Fibroblast of lung (primary cell): Measurements from ENCODE around the gene OGDHL. TPM values are rescaled to one million over a fixed set of nuclear protein-coding genes. Genes with fewer than 3 reads are reported as not detected.

Experiments used
- DNase-seq, 2 donors: peaks; one replicate each; pipeline versions ENCODE4 v3.0.0 to v3.0.0-alpha.2; 2010; ENCODE audit warnings: low read depth in 2 of 2
- H2AFZ ChIP-seq: 2 replicates; pipeline ENCODE4 v1.5.1; 2012; ENCODE audit warnings: low read length, control low read depth, inconsistent platforms
- H3K27ac ChIP-seq: 2 replicates; pipeline ENCODE4 v1.5.1; 2011; ENCODE audit warnings: low read length, control low read depth; ENCODE audit not compliant: insufficient read depth
- H3K27me3 ChIP-seq: 2 replicates; pipeline ENCODE4 v1.5.1; 2011; ENCODE audit warnings: mild to moderate bottlenecking, low read length; ENCODE audit not compliant: control insufficient read depth, insufficient read depth
- H3K36me3 ChIP-seq: 2 replicates; pipeline ENCODE4 v1.5.1; 2011; ENCODE audit warnings: low read length; ENCODE audit not compliant: control insufficient read depth, insufficient read depth
- H3K4me1 ChIP-seq: 2 replicates; pipeline ENCODE4 v1.5.1; 2011; ENCODE audit warnings: low read length; ENCODE audit not compliant: control insufficient read depth, insufficient read depth; ENCODE audit errors: extremely low read depth
- H3K4me2 ChIP-seq: 2 replicates; pipeline ENCODE4 v1.5.1; 2011; ENCODE audit warnings: low read length, control low read depth; ENCODE audit not compliant: insufficient read depth; ENCODE audit errors: extremely low read depth
- H3K4me3 ChIP-seq, 4 experiments: fragments of 200-600 bp in 1 of 4; sonication (generic) in 1 of 4; replicated peaks in 1 of 4; 2 replicates each; pipeline ENCODE4 v1.5.1; 2011 to 2016; ENCODE audit warnings: low read length in 4 of 4, low read depth in 3 of 4, mild to moderate bottlenecking in 3 of 4, control low read depth in 2 of 4, inconsistent platforms in 1 of 4, mixed read lengths in 1 of 4; ENCODE audit not compliant: insufficient read depth in 1 of 4; ENCODE audit errors: control extremely low read depth in 1 of 4
- H3K79me2 ChIP-seq: 2 replicates; pipeline ENCODE4 v1.5.1; 2012; ENCODE audit warnings: mild to moderate bottlenecking, low read length, inconsistent platforms; ENCODE audit not compliant: control insufficient read depth, insufficient read depth
- H3K9ac ChIP-seq: 2 replicates; pipeline ENCODE4 v1.5.1; 2011; ENCODE audit warnings: mild to moderate bottlenecking, low read length, control low read depth; ENCODE audit not compliant: insufficient read depth
- H3K9me3 ChIP-seq: 2 replicates; pipeline ENCODE4 v1.5.1; 2012; ENCODE audit warnings: low read depth, low read length; ENCODE audit not compliant: control insufficient read depth, insufficient read depth
- H4K20me1 ChIP-seq: 2 replicates; pipeline ENCODE4 v1.5.1; 2011; ENCODE audit warnings: low read length; ENCODE audit not compliant: control insufficient read depth, insufficient read depth; ENCODE audit errors: extremely low read depth
- EZH2 ChIP-seq: IDR thresholded peaks from 2 replicates; pipeline ENCODE4 v1.5.1; 2012; ENCODE audit warnings: low read length, control low read depth, mild to moderate bottlenecking; ENCODE audit errors: missing control alignments
- polyA plus RNA-seq, 2 donors: library from polyadenylated mRNA; depleted of rRNA in 1 of 2; stranded (reverse) in 1 of 2; unstranded in 1 of 2; fragments of >200 nt; gene quantifications; 2 replicates each; pipeline ENCODE4 v1.2.1, GENCODE V29; 2011 to 2012; ENCODE audit warnings: missing spikeins in 1 of 2
- total RNA-seq: library from RNA; depleted of rRNA; stranded (reverse); fragments of >200 nt; gene quantifications from 2 replicates; pipeline ENCODE4 v1.2.1, GENCODE V29; 2014
- TF ChIP-seq, protein P1 (sequence below), 2 donors: IDR thresholded peaks in 1 of 2; conservative IDR thresholded peaks in 1 of 2; 1 replicate in 1 of 2; 2 replicates in 1 of 2; pipeline ENCODE4 v1.5.1; 2011 to 2012; ENCODE audit warnings: low read length in 2 of 2, control low read depth in 1 of 2, inconsistent platforms in 1 of 2, low read depth in 1 of 2, mild to moderate bottlenecking in 1 of 2

Gene OGDHL
- total and polyA plus RNA-seq, 2 donors (not counting 1 experiment from before 2014, with no cell fraction given): under 0.01 to 0.06 TPM

- H2AFZ ChIP-seq: no peak overlapping the region
- H3K4me1 ChIP-seq: no peaks in the 10 kb centered on the region
Observed at GRCh38 chr10:49752584-49752983, 9.5 kb downstream of the OGDHL start.

DNA sequence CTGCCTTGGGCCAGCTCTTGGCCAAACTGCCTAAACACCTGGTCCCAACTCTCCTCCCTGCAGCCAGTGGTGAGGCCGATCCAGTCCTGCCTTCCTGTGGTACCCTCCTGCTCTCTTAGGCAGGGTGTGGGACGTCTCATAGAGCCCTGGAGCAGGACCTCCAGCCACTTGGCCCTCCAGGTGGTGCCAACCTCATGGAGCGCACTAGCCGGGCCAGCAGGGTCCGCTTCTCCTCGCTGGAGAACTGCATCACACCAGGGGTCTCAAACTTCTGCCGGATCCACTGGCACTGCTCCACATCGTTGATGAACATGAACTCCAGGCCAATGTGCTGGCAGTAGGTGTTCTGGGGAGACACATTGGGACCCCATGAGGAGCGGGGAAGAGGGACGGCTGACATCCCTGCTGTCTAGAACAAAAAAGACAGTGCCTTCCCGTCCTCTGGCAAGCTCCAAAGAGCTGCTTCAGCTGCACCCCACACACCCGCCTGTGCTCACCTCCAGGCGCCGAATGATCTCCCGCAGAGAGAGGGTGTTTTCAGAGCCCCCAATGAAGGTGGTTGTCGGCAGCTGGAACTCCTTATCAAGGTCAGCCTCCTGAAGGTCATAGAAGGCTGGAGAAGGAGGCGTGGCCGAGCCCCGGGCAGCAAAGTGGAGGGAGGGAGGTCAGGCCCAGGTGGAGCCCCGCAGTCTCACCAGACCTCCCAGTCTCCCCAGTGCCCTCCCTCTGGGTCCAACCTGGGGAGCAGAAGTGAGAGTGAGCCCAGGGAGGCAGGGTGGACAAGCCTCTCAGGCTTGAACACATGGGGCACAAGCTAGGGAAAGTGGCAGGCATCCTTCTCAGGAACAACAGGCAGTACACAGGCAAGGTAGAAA lies 10.2 kb downstream of the OGDHL start:
- Histone ChIP-seq H3K79me2 (no peaks in the 10 kb centered on the region), H3K4me3 (no peak overlapping the region), H3K27me3 (no peaks in the 10 kb centered on the region), H4K20me1 (no peaks in the 10 kb centered on the region), H2AFZ (no peak overlapping the region), H3K9me3 (no peaks in the 10 kb centered on the region), H3K27ac (no peak overlapping the region), H3K4me2 (no peak overlapping the region), H3K36me3 (no peaks in the 10 kb centered on the region), H3K4me1 (no peaks in the 10 kb centered on the region), H3K9ac (no peak overlapping the region)
- no peak for TF ChIP-seq EZH2
- TF ChIP-seq, protein P1, sequence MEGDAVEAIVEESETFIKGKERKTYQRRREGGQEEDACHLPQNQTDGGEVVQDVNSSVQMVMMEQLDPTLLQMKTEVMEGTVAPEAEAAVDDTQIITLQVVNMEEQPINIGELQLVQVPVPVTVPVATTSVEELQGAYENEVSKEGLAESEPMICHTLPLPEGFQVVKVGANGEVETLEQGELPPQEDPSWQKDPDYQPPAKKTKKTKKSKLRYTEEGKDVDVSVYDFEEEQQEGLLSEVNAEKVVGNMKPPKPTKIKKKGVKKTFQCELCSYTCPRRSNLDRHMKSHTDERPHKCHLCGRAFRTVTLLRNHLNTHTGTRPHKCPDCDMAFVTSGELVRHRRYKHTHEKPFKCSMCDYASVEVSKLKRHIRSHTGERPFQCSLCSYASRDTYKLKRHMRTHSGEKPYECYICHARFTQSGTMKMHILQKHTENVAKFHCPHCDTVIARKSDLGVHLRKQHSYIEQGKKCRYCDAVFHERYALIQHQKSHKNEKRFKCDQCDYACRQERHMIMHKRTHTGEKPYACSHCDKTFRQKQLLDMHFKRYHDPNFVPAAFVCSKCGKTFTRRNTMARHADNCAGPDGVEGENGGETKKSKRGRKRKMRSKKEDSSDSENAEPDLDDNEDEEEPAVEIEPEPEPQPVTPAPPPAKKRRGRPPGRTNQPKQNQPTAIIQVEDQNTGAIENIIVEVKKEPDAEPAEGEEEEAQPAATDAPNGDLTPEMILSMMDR (conservative IDR thresholded peaks at IDR 0.05 in 1 of 2, IDR thresholded peaks at IDR 0.05 in 1 of 2; ENCODE audit: low read depth in 1 of 2, low read length in 2 of 2): no peak
- no peak for DNase-seq

More at GRCh38 chr10:49752584-49752983, 9.5 kb downstream of the OGDHL start:
- Histone ChIP-seq H3K36me3 (no peaks in the 10 kb centered on the region), H3K79me2 (no peaks in the 10 kb centered on the region), H3K27me3 (no peaks in the 10 kb centered on the region), H3K9me3 (no peaks in the 10 kb centered on the region), H3K27ac (no peak overlapping the region), H3K9ac (no peak overlapping the region), H4K20me1 (no peaks in the 10 kb centered on the region), H3K4me2 (no peak overlapping the region), H3K4me3 (no peak overlapping the region)
- TF ChIP-seq, protein P1 (conservative IDR thresholded peaks at IDR 0.05 in 1 of 2, IDR thresholded peaks at IDR 0.05 in 1 of 2; ENCODE audit: low read depth in 1 of 2, low read length in 2 of 2): no peak
- no peak for TF ChIP-seq EZH2
- DNase-seq: no peak

GRCh38 chr10:49751216-49751615 lies 10.9 kb downstream of the OGDHL start:
- H3K4me3 ChIP-seq: no peak overlapping the region
- H3K9me3 ChIP-seq: no peaks in the 10 kb centered on the region
- no peak overlapping the region for H2AFZ ChIP-seq
- no peak for TF ChIP-seq EZH2
- TF ChIP-seq, protein P1 (conservative IDR thresholded peaks at IDR 0.05 in 1 of 2, IDR thresholded peaks at IDR 0.05 in 1 of 2; ENCODE audit: low read depth in 1 of 2, low read length in 2 of 2): no peak
- DNase-seq: no peak
- H3K79me2 ChIP-seq: no peaks in the 10 kb centered on the region
- H3K27ac ChIP-seq: no peak overlapping the region
- no peak overlapping the region for H3K9ac ChIP-seq
- H3K27me3 ChIP-seq: no peaks in the 10 kb centered on the region
- no peak overlapping the region for H3K4me2 ChIP-seq
- no peaks in the 10 kb centered on the region for H3K36me3 ChIP-seq
- H4K20me1 ChIP-seq: no peaks in the 10 kb centered on the region
- H3K4me1 ChIP-seq: no peaks in the 10 kb centered on the region
